ENCODE measurements around the gene GPC6.
"Not testable (repeated sequence)": the region's sequence is repeated elsewhere in the genome, so short reads cannot be mapped to it uniquely, and the experiment has no call there.

The GPC6 gene

GRCh38 chr13:94280845-94281244 lies 1054.2 kb downstream of the GPC6 start:
- DNase-seq, result no peak

- DNase-seq, result no peak
Observed at GRCh38 chr13:94286581-94286980, 1060.0 kb downstream of the GPC6 start.

GRCh38 chr13:94291631-94292322 lies 1065.2 kb downstream of the GPC6 start:
- DNase-seq, result no peak

- no peak for DNase-seq
Observed at GRCh38 chr13:94292323-94292640, 1065.7 kb downstream of the GPC6 start.

GRCh38 chr13:94296471-94296870 lies 1069.9 kb downstream of the GPC6 start:
- DNase-seq, result no peak

GRCh38 chr13:94298346-94298745 lies 1071.7 kb downstream of the GPC6 start:
- no peak for DNase-seq

GRCh38 chr13:94300401-94300800 lies 1073.8 kb downstream of the GPC6 start:
- DNase-seq, result no peak

GRCh38 chr13:94301487-94301886 lies 1074.9 kb downstream of the GPC6 start:
- DNase-seq, result no peak

- DNase-seq, result not testable (repeated sequence)
Observed at GRCh38 chr13:94302847-94303565, 1076.4 kb downstream of the GPC6 start.

GRCh38 chr13:94303644-94304174 lies 1077.1 kb downstream of the GPC6 start:
- no peak for DNase-seq

GRCh38 chr13:94305033-94305432 lies 1078.4 kb downstream of the GPC6 start:
- DNase-seq, result no peak

GRCh38 chr13:94305463-94305862 lies 1078.9 kb downstream of the GPC6 start:
- no peak for DNase-seq

GRCh38 chr13:94305934-94306333 lies 1079.3 kb downstream of the GPC6 start:
- DNase-seq, result no peak

- no peak for DNase-seq
Observed at GRCh38 chr13:94308832-94309231, 1082.2 kb downstream of the GPC6 start.

GRCh38 chr13:94309576-94309975 lies 1083.0 kb downstream of the GPC6 start:
- no peak for DNase-seq

GRCh38 chr13:94309997-94310855 lies 1083.6 kb downstream of the GPC6 start:
- DNase-seq, result no peak

- no peak for DNase-seq
Observed at GRCh38 chr13:94311893-94312292, 1085.3 kb downstream of the GPC6 start.

GRCh38 chr13:94312511-94313216 lies 1086.1 kb downstream of the GPC6 start:
- no peak for DNase-seq

GRCh38 chr13:94313321-94313910 lies 1086.8 kb downstream of the GPC6 start:
- DNase-seq, result no peak

- no peak for DNase-seq
Observed at GRCh38 chr13:94313926-94314325, 1087.3 kb downstream of the GPC6 start.

- DNase-seq, result no peak
Observed at GRCh38 chr13:94315188-94315587, 1088.6 kb downstream of the GPC6 start.

- no peak for DNase-seq
Observed at GRCh38 chr13:94317063-94317491, 1090.5 kb downstream of the GPC6 start.

All from MV-4-11 (cell line).